ENCODE measurements around the gene TMEM200C. TPM values are rescaled to one million over a fixed set of nuclear protein-coding genes. Genes with fewer than 3 reads are reported as not detected.

TMEM200C gene
- total and polyA plus RNA-seq, 4 donors = 0.03 to 0.15 (median 0.06) TPM; not detected in 1

DNA sequence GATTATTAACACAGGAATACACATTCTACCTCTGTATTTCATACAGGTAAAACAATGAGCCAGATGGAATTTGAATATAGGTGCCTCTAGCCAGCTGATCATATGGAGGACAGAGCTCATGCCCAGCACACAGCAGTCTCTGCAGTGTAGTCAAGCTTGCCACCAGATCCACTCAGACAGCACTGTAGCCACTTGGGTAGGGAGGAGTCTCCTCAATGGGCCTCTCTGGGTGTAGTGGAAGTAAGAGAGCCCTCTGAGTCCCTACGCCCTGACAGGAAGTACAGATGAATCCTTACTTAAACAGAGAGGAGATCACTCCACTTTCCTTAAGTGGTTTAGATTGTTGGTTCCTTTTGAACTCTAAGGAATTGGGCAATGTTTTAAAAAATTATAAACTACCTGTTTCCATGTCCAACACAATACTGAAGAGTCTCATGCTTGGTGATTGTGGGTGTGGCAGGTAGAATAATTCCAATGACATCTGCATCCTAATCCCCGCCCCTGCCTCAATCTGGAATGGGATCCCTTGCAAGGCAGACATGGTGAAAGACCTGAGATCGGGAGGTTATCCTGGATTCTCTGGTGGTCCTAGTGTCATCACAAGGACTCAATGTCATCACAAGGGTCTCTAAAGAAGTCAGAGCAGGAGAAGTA is 23.0 kb upstream of the TMEM200C start:
- H3K4me3 ChIP-seq (ENCODE audit: low read length in 2 of 2) = no peak overlapping the region
- H3K9me3 ChIP-seq (ENCODE audit: control insufficient read depth, low read length) = no peaks in the 10 kb centered on the region
- 72 to 83% methylated on average over 3 of the region's 3 CpGs for WGBS, 2 donors
- no peaks in the 10 kb centered on the region for H3K4me1 ChIP-seq (ENCODE audit: control insufficient read depth in 1 of 2, insufficient read depth in 2 of 2, low read length in 2 of 2)
- intact Hi-C loops (cut with DNase I) = no loop called here
- H3K27ac ChIP-seq (ENCODE audit: low read depth in 1 of 2, low read length in 2 of 2) = no peak overlapping the region
- no peaks in the 10 kb centered on the region for H3K27me3 ChIP-seq (ENCODE audit: control insufficient read depth in 1 of 2, insufficient read depth in 2 of 2, low read length in 1 of 2)
- DNase-seq (no peak), ATAC-seq (ENCODE audit: low FRiP score) (no peak)
- H3K36me3 ChIP-seq (ENCODE audit: control insufficient read depth in 1 of 2, insufficient read depth in 2 of 2, low read length in 1 of 2) = no peaks in the 10 kb centered on the region

DNA sequence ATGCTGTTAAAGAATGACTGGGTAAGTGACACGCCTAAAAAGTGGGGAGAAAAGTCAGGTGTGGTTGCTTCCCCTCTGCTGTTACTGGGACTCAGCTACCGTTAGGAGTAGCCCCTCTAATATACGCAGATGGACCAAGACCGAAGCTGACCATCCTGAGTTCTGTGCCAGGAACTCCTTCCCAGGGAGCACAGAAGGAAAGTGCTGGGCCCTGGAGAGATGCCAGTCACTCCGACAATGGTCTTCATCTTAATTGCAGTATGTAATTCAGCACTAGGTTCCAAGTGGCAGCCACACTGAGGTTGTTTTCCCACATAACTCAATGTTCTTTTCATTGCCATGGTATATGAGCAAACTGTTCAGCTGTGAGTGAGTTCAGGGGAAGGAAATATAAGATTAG is 19.6 kb upstream of the TMEM200C start:
- Histone ChIP-seq H3K36me3 (ENCODE audit: control insufficient read depth in 1 of 2, insufficient read depth in 2 of 2, low read length in 1 of 2) (no peaks in the 10 kb centered on the region), H3K9me3 (ENCODE audit: control insufficient read depth, low read length) (no peaks in the 10 kb centered on the region), H3K27me3 (ENCODE audit: control insufficient read depth in 1 of 2, insufficient read depth in 2 of 2, low read length in 1 of 2) (no peaks in the 10 kb centered on the region), H3K4me1 (ENCODE audit: control insufficient read depth in 1 of 2, insufficient read depth in 2 of 2, low read length in 2 of 2) (no peaks in the 10 kb centered on the region), H3K4me3 (ENCODE audit: low read length in 2 of 2) (no peak overlapping the region), H3K27ac (ENCODE audit: low read depth in 1 of 2, low read length in 2 of 2) (no peak overlapping the region)
- ATAC-seq (ENCODE audit: low FRiP score) (no peak), DNase-seq (no peak)
- 48 to 65% methylated on average over 5 of the region's 5 CpGs for WGBS, 2 donors
- intact Hi-C loops (cut with DNase I) = no loop called here

DNA sequence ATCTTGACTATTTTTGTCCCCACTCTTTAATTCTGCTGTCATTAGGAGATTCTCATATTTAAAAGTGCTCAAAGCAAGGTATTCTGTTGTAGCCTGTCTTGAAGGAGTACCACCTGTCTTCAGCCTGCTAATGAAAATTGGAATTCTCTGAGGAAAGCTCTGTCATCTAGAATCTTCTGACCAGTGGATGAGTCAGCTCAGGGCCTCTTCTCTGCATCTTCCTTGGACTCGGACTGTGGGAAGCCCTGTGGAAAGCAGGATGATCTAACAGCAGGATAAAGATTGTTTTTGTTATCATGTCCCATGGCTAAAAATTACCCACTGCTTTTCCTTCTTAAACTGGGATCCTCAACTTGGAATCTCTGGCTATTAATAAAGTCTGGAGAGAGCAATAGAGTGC is 18.7 kb upstream of the TMEM200C start:
- no peak overlapping the region for H3K27ac ChIP-seq (ENCODE audit: low read depth in 1 of 2, low read length in 2 of 2)
- intact Hi-C loops (cut with DNase I) = no loop called here
- ATAC-seq (ENCODE audit: low FRiP score) (no peak), DNase-seq (no peak)
- WGBS, 2 donors = 68 to 72% methylated on average over 1 of the region's 1 CpG
- H3K4me1 ChIP-seq (ENCODE audit: control insufficient read depth in 1 of 2, insufficient read depth in 2 of 2, low read length in 2 of 2) = no peaks in the 10 kb centered on the region
- H3K9me3 ChIP-seq (ENCODE audit: control insufficient read depth, low read length) = no peaks in the 10 kb centered on the region
- no peaks in the 10 kb centered on the region for H3K36me3 ChIP-seq (ENCODE audit: control insufficient read depth in 1 of 2, insufficient read depth in 2 of 2, low read length in 1 of 2)
- no peaks in the 10 kb centered on the region for H3K27me3 ChIP-seq (ENCODE audit: control insufficient read depth in 1 of 2, insufficient read depth in 2 of 2, low read length in 1 of 2)
- no peak overlapping the region for H3K4me3 ChIP-seq (ENCODE audit: low read length in 2 of 2)

DNA sequence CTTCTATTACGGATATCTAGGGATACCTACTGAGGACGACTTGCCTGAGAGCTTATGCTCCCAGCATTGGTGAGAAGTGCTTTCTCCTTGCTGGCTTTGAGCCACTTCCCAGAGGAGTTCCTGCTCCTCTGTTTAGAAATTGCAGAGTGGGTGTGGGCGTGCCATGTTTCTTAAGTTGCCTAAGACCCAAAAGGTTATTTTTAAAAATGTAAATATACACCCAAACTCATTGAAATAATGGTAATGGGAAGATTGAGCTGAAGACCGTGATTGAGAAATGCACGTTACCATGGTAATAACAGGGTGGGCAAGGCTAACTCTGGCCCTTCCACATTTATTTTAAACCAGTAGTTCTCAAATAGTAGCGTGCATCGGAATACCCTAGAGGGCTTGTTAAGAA is 17.2 kb upstream of the TMEM200C start:
- 63 to 67% methylated on average over 7 of the region's 7 CpGs for WGBS, 2 donors
- no peak overlapping the region for H3K27ac ChIP-seq (ENCODE audit: low read depth in 1 of 2, low read length in 2 of 2)
- no peaks in the 10 kb centered on the region for H3K27me3 ChIP-seq (ENCODE audit: control insufficient read depth in 1 of 2, insufficient read depth in 2 of 2, low read length in 1 of 2)
- no peaks in the 10 kb centered on the region for H3K9me3 ChIP-seq (ENCODE audit: control insufficient read depth, low read length)
- no peak for DNase-seq
- ATAC-seq (ENCODE audit: low FRiP score) = no peak
- intact Hi-C loops (cut with DNase I) = no loop called here
- no peaks in the 10 kb centered on the region for H3K4me1 ChIP-seq (ENCODE audit: control insufficient read depth in 1 of 2, insufficient read depth in 2 of 2, low read length in 2 of 2)
- no peak overlapping the region for H3K4me3 ChIP-seq (ENCODE audit: low read length in 2 of 2)
- H3K36me3 ChIP-seq (ENCODE audit: control insufficient read depth in 1 of 2, insufficient read depth in 2 of 2, low read length in 1 of 2) = no peaks in the 10 kb centered on the region

GRCh38 chr18:5909125-5909524 is 13.8 kb upstream of the TMEM200C start:
- Histone ChIP-seq H3K4me1 (ENCODE audit: control insufficient read depth in 1 of 2, insufficient read depth in 2 of 2, low read length in 2 of 2) (no peaks in the 10 kb centered on the region), H3K36me3 (ENCODE audit: control insufficient read depth in 1 of 2, insufficient read depth in 2 of 2, low read length in 1 of 2) (no peaks in the 10 kb centered on the region), H3K4me3 (ENCODE audit: low read length in 2 of 2) (no peak overlapping the region), H3K27me3 (ENCODE audit: control insufficient read depth in 1 of 2, insufficient read depth in 2 of 2, low read length in 1 of 2) (no peaks in the 10 kb centered on the region), H3K9me3 (ENCODE audit: control insufficient read depth, low read length) (no peaks in the 10 kb centered on the region), H3K27ac (ENCODE audit: low read depth in 1 of 2, low read length in 2 of 2) (no peak overlapping the region)
- ATAC-seq (ENCODE audit: low FRiP score) = no peak
- DNase-seq = no peak
- WGBS, 2 donors = 70 to 78% methylated on average over 2 of the region's 2 CpGs
- intact Hi-C loops (cut with DNase I) = no loop called here

GRCh38 chr18:5903386-5903785 is 8.1 kb upstream of the TMEM200C start:
- Histone ChIP-seq H3K36me3 (ENCODE audit: control insufficient read depth in 1 of 2, insufficient read depth in 2 of 2, low read length in 1 of 2) (no peaks in the 10 kb centered on the region), H3K4me3 (ENCODE audit: low read length in 2 of 2) (no peak overlapping the region), H3K4me1 (ENCODE audit: control insufficient read depth in 1 of 2, insufficient read depth in 2 of 2, low read length in 2 of 2) (no peaks in the 10 kb centered on the region), H3K27ac (ENCODE audit: low read depth in 1 of 2, low read length in 2 of 2) (no peak overlapping the region), H3K27me3 (ENCODE audit: control insufficient read depth in 1 of 2, insufficient read depth in 2 of 2, low read length in 1 of 2) (peaks cover 0 to 2% of the 10 kb centered on the region in 2 donors), H3K9me3 (ENCODE audit: control insufficient read depth, low read length) (no peaks in the 10 kb centered on the region)
- 76 to 82% methylated on average over 10 of the region's 10 CpGs for WGBS, 2 donors
- DNase-seq = no peak
- ATAC-seq (ENCODE audit: low FRiP score) = no peak
- intact Hi-C loops (cut with DNase I) = no loop called here

DNA sequence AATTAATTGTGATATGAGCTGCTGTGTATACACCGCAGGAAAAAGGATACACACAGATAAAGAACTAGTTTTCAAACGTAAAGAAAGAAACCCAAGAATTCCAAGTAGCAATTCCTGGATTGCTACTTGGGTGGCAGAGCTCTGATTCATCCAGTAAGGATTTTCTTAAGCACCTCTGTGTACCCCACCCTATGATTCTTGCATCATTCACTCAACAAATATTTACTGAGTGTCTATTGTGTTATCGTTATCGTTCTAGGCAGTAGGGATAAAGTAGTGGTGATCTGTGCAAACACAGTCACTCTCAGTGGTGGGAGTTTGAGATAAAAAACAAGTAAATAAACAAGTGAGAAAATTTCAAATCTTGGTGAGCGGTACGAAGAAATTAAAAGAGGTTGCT is 4.9 kb upstream of the TMEM200C start:
- Histone ChIP-seq H3K36me3 (ENCODE audit: control insufficient read depth in 1 of 2, insufficient read depth in 2 of 2, low read length in 1 of 2) (no peaks in the 10 kb centered on the region), H3K4me1 (ENCODE audit: control insufficient read depth in 1 of 2, insufficient read depth in 2 of 2, low read length in 2 of 2) (no peaks in the 10 kb centered on the region), H3K4me3 (ENCODE audit: low read length in 2 of 2) (no peak overlapping the region), H3K9me3 (ENCODE audit: control insufficient read depth, low read length) (no peaks in the 10 kb centered on the region), H3K27me3 (ENCODE audit: control insufficient read depth in 1 of 2, insufficient read depth in 2 of 2, low read length in 1 of 2) (peaks cover 0 to 2% of the 10 kb centered on the region in 2 donors), H3K27ac (ENCODE audit: low read depth in 1 of 2, low read length in 2 of 2) (no peak overlapping the region)
- DNase-seq = no peak
- ATAC-seq (ENCODE audit: low FRiP score) = no peak
- intact Hi-C loops (cut with DNase I) = no loop called here
- whole genome bisulfite sequencing, 2 donors = 77 to 80% methylated on average over 6 of the region's 6 CpGs

GRCh38 chr18:5899835-5900234 is 4.5 kb upstream of the TMEM200C start:
- no peak for ATAC-seq (ENCODE audit: low FRiP score)
- Histone ChIP-seq H3K9me3 (ENCODE audit: control insufficient read depth, low read length) (no peaks in the 10 kb centered on the region), H3K4me3 (ENCODE audit: low read length in 2 of 2) (no peak overlapping the region), H3K4me1 (ENCODE audit: control insufficient read depth in 1 of 2, insufficient read depth in 2 of 2, low read length in 2 of 2) (no peaks in the 10 kb centered on the region), H3K27ac (ENCODE audit: low read depth in 1 of 2, low read length in 2 of 2) (no peak overlapping the region), H3K27me3 (ENCODE audit: control insufficient read depth in 1 of 2, insufficient read depth in 2 of 2, low read length in 1 of 2) (peaks cover 0 to 2% of the 10 kb centered on the region in 2 donors), H3K36me3 (ENCODE audit: control insufficient read depth in 1 of 2, insufficient read depth in 2 of 2, low read length in 1 of 2) (no peaks in the 10 kb centered on the region)
- DNase-seq = no peak
- intact Hi-C loops (cut with DNase I) = no loop called here
- 88 to 91% methylated on average over 3 of the region's 3 CpGs for WGBS, 2 donors

GRCh38 chr18:5895876-5896740 is 786 bp upstream of the TMEM200C start:
- Histone ChIP-seq H3K9me3 (ENCODE audit: control insufficient read depth, low read length) (no peaks in the 10 kb centered on the region), H3K27ac (ENCODE audit: low read depth in 1 of 2, low read length in 2 of 2) (no peak overlapping the region), H3K4me3 (ENCODE audit: low read length in 2 of 2) (peak overlapping the region in 1 of 2 donors; percentile 42), H3K4me1 (ENCODE audit: control insufficient read depth in 1 of 2, insufficient read depth in 2 of 2, low read length in 2 of 2) (no peaks in the 10 kb centered on the region), H3K27me3 (ENCODE audit: control insufficient read depth in 1 of 2, insufficient read depth in 2 of 2, low read length in 1 of 2) (no peaks in the 10 kb centered on the region), H3K36me3 (ENCODE audit: control insufficient read depth in 1 of 2, insufficient read depth in 2 of 2, low read length in 1 of 2) (no peaks in the 10 kb centered on the region)
- no peak for ATAC-seq (ENCODE audit: low FRiP score)
- WGBS, 2 donors = 3 to 4% methylated on average over 39 to 41 of the region's 41 CpGs
- intact Hi-C loops (cut with DNase I) = no loop called here
- DNase-seq = peak; percentile 44 to 78
